ENCODE results near the gene P2RX5.

Gene P2RX5

DNA sequence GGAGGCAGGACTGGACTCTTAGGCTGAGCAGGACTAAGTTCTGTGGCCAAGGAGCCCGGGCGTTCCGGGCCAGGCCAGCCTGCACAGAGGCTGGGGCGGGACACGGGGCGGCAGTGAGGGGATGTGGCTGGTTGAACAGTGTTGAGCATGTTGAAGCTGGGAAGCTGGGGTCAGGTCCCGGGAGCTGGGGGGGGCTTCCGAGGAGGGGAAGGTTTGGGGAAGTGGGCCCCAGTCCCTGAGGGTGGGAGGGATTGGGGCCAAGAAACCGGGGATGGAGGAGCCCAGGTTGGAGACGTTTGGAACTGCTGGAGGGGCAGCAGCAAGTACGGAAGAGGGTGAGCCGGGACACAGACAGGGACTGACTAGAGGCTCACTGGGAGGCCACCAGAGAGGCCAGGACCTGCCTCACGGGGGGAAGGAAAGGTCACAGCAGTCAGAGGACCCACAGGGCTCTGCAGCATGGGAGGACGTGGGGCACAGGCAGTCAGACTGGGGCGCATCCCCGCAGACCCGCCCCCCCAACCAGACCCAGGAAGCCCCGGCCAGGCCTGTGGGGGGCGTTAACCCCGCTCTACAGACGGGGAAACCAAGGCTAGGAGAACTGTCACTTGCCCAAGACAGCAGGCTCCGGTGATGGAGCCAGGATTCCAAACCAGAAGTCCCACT, 37.0 kb downstream of the P2RX5 start:
- H3K27ac ChIP-seq = no peak overlapping the region
- DNase-seq (ENCODE audit: low read depth, low spot score) = no peak

DNA sequence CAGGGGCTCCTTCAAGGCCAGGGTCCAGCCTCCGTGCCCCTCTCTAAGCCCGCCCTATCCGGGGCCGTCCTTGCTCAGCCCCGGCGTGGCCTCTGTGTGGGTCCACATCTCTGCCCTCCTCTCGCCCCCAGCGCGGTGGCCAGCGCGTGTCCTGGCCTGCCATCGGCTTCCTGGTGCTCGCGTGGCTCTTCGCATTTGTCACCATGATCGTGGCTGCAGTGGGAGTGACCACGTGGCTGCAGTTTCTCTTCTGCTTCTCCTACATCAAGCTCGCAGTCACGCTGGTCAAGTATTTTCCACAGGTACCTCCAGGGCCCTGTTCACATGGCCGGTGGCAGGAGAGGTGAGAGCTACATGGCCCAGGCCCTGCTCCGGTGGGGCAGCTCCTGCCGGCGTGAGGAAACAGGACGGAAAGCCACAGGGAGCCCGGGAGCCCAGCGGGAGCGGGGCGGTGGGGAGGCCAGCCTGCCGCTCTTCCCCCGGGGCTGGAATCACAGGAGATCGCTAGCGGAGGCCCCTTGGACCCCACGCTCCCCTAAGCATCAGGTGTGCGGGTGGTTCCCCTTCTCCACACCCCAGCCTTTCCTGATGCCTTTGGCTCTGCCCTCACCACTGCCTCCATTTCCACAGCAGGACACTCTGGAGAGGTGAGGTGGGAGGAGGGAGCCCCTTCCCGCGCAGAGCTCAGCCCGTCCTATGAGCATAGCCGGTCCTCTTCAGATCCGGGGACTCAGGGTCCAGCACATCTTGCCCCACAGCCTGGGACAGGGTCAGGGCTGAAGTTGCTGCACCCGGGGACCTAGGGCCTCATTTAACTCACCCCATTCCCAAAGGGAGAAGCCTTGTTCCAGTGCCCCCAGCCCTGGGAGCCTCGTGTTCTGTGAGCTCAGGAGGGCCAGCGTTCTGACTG, 37.8 kb downstream of the P2RX5 start:
- DNase-seq (ENCODE audit: low read depth, low spot score) = no peak
- no peak overlapping the region for H3K27ac ChIP-seq

DNA sequence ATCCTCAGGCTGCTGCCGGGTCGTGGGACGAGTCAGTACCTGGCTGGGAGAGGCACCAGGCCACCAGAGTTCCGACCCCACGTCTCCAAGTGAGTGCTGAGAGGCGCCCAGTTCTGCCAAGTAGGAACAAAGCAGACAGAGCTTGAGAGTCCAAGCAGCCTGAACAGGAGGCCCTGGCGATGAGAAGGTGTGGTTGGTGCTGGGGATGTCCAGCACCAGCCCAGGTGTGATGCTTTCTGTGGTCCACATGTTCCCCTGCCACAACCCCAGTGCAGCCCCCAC, 38.4 kb downstream of the P2RX5 start:
- no peak overlapping the region for H3K27ac ChIP-seq
- no peak for DNase-seq (ENCODE audit: low read depth, low spot score)

DNA sequence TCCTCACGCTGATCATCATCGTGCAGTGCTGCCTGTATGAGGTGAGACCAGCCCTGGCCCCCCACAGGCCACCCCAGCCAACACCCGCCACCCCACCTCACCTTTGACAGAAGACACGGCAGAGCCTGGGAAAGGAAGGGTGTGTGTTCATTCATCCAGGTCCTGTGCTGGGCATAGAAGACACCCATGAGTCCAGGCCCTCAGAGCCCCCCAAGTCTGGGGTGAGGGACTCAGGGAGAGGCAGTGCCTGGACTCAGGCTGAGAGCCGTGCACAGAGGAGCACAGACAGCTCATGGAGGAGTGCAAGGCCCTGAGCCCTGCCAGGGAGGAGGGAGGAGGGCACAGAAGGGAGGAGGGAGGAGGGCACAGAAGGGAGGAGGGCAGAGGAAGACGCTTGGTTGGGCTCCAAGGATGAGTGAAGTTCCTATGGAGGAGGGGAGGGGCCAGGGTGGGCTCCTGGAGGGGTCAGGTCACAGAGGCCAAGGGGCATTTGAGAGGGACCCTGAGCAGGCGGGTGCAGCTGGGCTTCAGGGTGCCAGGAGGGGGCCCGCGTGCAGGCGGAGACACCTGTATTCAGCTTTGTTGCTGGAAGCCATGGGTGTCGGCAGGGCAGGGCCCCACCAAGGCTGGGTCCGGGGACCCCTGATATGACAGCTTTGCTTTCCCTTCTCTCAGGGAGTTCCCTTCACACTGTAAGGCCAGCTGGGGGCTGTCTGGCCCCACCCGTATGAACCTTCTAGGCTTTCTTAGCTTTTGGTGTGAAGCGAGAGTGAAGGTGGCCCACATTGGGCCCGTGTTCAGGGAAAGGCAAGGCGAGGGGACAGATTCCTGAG, 39.0 kb downstream of the P2RX5 start:
- H3K27ac ChIP-seq = no peak overlapping the region
- DNase-seq (ENCODE audit: low read depth, low spot score) = no peak

DNA sequence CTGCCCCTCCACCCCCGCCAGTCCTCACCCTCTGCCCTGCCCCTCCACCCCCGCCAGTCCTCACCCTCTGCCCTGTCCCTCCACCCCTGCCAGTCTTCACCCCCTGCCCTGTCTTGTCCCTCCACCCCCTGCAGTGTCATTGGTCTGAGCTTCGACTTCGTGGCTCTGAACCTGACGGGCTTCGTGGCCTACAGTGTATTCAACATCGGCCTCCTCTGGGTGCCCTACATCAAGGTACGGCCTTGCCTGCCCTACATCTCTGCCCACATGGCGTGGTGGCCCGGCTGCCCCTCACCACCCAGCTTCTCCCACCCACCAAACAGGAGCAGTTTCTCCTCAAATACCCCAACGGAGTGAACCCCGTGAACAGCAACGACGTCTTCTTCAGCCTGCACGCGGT, 39.6 kb downstream of the P2RX5 start:
- H3K27ac ChIP-seq = no peak overlapping the region
- DNase-seq (ENCODE audit: low read depth, low spot score) = no peak

DNA sequence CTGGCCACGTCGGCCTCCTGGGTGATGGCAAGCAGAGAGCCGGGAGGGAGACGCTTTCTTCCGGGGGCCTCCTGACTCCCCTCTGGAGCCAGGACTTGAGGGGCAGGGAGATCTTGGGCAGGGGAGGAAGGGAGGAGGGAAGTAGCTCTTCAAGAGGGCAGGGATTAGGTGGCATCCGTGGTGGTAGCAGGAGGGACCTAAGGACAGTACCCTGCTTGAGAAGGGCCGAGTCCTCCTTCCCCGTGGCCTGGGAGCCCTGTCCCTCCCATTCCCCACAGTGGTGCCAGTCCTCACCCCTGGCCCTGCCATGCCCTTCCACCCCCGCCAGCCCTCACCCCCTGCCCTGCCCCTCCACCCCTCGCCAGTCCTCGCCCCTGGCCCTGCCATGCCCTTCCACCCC, 40.2 kb downstream of the P2RX5 start:
- no peak overlapping the region for H3K27ac ChIP-seq
- DNase-seq (ENCODE audit: low read depth, low spot score) = no peak

DNA sequence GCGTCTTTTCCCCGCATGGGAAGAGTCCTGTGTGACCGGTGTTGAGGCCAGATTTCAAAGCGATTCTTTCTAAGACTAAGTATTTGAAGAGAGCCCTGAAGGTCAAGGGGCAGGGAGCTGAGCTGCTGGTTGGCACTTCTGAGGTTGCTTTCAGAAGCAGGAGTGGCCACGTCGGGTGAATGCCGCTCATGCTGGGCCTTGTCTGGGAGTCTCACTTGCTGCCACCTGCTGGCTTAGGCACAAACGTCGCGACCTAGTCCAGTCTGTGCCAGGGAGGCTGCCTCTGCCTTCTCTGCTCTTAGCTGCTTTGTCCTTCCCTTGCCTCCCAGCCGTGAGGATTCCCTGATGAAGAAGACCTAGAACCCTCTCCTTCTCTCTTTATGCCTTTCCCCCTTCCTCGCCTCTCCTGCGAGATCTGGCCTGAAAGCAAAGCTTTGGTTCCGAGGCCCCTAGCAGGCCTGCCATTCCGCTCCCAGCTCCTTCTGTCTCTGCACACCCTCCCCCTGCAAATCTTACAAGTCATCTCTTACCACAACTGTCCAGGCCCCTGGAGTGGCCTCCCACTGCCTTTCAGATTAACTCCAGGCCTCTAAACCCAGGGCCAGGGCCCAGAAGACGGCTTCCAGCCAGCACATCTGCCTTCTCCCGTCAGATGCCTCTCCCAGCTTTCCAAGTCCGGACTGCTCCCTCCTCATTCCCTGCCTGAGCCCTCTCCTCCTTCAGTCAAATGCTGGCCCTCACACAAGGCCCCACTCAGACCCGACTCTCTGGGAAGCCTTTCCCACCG, 48.0 kb downstream of the P2RX5 start:
- DNase-seq (ENCODE audit: low read depth, low spot score) = no peak
- no peak overlapping the region for H3K27ac ChIP-seq

DNA sequence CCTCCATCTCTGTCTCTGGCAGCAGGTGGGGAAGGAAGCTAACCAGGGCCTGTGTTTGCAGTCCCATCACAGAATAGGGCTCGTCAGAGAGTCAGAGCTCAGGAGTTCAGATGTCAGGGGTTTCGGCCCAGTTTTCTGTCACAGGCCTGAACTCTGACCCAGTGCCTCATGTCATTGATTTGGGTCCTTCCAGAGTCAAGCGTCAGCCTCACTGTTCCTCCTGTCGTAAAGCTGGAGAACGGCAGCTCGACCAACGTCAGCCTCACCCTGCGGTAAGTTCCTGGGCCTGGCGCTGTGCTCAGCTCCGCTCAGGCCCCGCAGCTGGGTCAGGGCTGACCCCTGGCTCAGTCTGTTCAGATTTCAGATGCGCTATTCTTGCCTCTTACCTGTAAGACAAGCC, 48.7 kb downstream of the P2RX5 start:
- no peak for DNase-seq (ENCODE audit: low read depth, low spot score)
- no peak overlapping the region for H3K27ac ChIP-seq

DNA sequence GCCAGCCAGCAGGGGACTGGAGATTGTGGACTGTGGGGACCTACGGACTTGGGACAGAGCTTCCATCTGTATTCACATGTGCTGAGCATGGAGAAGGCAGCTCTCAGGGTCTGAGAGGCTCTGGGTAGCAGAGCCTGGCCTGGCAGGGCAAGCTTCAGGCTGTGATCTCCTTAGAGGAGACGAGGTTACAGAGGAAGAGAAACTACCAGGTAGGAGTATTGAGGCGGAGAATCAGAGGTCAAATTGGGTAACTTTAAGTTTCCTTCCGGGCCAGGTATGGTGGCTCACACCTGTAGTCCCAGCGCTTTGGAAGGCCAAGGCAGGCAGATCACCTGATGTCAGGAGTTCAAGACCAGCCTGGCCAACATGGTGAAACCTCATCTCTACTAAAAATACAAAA, 50.6 kb downstream of the P2RX5 start:
- no peak overlapping the region for H3K27ac ChIP-seq

DNA sequence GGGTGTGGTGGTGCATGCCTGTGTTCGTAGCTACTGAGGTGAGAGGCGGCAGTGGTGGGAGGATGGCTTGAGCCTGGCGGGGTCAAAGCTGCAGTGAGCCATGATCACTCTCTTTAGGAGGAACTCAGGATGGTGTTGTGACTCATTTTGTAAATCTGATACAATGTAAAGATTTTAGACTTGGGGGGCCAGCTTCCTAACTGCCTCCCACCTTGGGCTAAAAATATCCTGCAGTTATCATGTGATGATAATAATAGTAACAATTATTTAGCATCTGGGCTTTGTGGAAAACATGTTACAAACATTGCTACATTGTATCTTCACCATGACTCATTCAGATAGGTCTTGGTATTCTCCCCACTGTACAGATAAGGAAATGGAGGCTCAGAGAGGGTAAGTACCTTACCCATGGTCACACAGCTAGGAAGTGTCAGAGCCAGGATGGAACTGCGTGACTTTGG, 52.0 kb downstream of the P2RX5 start:
- no peak for DNase-seq (ENCODE audit: low read depth, low spot score)

More for the DNA sequence above, 50.6 kb downstream of the P2RX5 start:
- no peak for DNase-seq (ENCODE audit: low read depth, low spot score)

DNA sequence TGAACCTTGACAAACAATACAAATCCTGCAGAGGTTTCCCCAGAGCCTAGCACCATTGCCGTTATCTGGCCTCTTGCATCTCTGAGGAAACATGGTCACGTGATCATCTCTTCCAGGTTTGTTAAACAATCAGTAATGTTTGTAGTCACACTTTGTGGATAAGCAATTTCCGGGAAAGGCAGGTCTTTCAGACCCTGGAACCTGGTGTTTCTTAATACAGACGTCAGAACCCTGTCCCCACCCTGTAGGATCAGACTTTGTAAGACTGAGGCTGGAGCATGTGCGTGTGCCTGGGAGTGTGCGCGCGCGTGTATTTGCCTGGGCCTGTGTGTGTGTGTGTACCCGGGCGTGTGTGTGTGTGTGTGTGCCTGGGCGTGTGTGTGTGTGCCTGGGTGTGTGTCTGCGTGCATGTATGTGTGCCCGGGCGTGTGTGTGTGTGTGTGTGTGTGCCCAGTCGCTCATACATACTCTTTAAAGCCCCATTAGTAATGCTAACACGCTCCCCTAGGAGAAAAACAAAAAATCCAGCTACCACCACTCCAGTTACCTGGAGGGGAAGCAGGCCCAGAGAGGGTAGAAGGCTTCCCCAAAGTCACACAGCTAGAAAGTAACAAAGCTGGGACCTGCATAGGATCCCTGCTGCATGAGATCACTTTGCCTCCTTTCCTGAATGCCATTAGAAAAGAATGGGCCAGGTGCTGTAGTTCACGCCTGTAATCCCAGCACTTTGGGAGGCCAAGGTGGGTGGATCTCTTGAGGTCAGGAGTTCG, 54.1 kb downstream of the P2RX5 start:
- H3K27ac ChIP-seq = no peak overlapping the region
- no peak for DNase-seq (ENCODE audit: low read depth, low spot score)

More for the DNA sequence above, 52.0 kb downstream of the P2RX5 start:
- H3K27ac ChIP-seq = no peak overlapping the region

DNA sequence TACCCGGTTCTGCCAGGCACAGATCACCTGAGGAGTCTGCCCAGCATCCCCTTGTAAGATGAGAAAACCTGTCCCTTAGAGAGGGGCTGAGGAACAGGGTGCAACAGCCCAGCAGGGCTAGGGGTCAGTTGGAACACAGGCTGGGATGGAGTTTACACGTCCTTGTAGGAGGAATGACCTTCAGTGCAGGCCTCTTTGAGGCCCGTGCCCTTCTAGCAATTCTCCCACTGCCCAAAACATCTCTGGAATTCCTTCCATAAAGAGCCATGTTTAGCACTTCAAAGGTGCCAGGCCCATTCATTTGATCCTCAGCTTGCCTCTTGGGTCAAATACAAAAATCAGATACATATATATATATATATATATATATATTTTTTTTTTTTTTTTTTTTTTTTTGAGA, 54.9 kb downstream of the P2RX5 start:
- no peak overlapping the region for H3K27ac ChIP-seq
- DNase-seq (ENCODE audit: low read depth, low spot score) = no peak

DNA sequence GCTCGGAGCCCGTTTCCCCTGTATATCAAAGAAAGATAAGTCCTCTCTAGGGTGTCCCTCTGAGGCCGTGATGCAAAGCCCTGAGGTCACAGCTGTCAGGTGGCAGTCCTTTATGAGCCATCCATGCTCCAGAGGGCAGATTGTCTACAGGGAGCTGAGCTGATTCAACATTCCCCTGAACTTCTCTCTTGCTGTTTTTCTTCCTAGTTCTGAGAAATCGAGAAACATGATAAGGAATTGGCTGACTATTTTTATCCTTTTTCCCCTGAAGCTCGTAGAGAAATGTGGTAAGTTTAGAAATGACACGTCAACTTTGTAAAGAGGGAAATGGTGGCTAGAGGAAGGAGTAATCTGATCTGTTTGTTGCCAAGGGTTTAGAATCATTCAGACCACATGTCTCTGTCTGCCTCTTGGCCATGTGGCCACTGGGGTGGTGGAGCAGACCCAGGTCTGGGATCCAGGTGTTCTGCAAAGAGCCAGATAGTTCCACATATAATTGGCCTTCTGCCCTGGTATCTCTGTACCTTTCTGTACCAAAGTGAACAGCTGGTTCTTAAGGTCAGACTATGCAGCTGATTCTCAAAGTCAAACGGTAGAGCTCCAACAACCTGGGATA, 55.9 kb downstream of the P2RX5 start:
- DNase-seq (ENCODE audit: low read depth, low spot score) = no peak
- no peak overlapping the region for H3K27ac ChIP-seq

DNA sequence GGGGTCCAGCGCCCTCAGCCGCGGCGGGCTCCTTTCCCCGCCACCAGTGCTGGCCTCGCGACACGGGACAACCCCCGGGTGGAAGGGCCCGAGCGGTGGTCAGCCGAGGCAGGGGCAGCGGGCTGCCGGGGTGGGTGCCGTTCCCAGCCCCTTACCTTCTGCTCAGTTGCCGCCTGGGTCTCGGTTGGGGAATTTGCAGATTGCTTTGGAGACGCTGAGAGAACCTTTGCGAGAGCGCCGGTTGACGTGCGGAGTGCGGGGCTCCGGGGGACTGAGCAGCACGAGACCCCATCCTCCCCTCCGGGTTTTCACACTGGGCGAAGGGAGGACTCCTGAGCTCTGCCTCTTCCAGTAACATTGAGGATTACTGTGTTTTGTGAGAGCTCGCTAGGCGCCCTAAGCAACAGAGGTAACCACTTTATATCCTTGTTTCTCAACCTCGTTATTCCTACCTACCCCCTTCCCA, 59.0 kb downstream of the P2RX5 start:
- DNase-seq (ENCODE audit: low read depth, low spot score) = no peak

DNA sequence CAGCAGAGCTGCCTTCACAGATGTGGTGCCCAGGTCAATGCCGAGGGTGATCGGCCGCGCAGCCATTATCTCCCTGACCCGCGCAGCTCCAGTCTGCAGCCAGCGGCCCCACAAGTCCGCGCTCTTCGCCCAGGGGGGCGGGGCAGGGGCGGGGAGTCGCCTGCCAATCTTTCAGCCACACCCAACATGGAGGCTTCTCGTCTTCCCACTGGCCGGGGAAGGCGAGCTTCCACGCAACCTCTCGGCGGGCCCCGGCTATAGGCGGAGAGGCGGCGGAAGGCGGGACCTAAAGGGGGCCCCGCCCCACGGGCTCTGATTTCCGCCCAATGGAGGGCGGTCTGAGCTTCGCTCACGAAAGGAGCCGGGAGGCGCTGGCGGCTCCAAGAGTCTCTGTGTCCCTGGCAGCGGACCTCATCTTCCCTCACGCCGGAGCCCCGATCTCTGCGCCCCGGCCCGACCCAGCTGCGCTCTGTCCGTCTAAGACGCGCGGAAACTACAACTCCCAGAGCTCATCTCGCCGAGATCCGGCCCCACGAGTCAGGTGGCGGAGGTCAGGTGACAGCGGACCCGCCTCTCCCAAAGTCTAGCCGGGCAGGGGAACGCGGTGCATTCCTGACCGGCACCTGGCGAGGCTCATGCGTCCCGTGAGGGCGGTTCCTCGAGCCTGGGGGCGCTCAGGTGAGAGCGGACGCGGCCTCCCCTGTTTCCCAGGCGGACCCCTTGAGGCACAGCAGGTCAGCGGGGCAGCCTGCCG, 59.6 kb downstream of the P2RX5 start, which contains the start of the genes CTNS and SHPK:
Gene CTNS, plus strand, starts transcription at position 607 of the 754 bp plus-strand sequence. CDS start 3,447 bp downstream, outside the sequence.
Gene SHPK, minus strand, starts transcription at position 97 of the 754 bp plus-strand sequence. Its CDS starts 31 bp downstream, at position 66.
- DNase-seq (ENCODE audit: low read depth, low spot score) = peak; percentile 83
- H3K27ac ChIP-seq = peak within 1 kb of the TSS; percentile 95

More for the DNA sequence above, 59.0 kb downstream of the P2RX5 start:
- peak overlapping the region; percentile 95 for H3K27ac ChIP-seq

DNA sequence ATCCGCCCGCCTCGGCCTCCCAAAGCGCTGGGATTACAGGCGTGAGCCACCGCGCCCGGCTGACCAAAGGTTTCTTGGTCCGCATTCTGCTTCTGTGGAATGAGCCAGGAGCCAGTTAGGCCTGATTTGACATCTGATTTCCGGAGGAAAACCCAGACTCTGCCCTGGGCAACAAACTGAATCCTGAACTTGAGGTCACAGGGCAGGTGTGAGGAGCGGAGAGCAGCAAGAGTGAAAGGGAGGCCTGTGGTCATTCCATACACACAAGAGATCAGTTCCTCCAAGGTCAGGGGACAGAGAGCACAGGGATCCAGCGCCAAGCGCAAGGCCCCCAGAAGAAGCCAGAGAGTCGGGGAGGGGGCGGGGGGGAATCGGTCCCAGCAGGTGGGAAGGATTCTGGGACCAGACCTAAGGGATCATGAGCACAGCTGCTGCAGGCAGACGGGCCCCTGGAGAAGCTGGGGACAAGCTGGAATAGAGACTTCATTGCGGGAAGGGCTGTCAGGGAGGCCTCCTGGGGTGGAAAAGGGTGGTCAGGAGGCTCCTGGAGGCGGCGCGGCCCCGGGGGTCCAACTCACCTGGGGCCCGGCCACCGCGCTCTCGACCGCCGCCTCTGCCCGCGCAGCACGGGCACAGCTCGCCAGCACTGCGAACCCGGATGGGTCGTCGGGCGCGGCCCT, 60.3 kb downstream of the P2RX5 start:
- no peak for DNase-seq (ENCODE audit: low read depth, low spot score)

DNA sequence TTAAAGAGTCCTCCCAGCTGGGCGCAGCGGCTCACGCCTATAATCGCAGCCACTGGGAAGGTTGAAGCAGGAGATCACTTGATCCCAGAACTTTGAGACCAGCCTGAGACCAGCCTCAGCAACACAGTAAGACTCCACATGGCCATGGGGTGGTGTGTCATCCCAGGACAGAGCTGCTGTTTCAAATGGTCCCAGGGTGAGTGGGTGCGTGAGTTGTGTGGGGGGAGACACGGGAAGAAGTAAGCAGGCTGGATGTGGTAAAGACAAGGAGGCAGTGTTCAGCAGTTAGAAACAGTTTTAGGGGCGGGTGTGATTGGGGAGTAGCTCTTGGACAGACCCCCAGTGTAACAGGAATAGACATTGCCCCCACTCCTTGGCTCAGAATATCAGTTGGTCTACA, 63.7 kb downstream of the P2RX5 start:
- DNase-seq (ENCODE audit: low read depth, low spot score) = no peak
- H3K27ac ChIP-seq = no peak overlapping the region

More for the DNA sequence above, 60.3 kb downstream of the P2RX5 start:
- peak overlapping the region; percentile 95 for H3K27ac ChIP-seq

Measured in epithelial cell of prostate (primary cell).